ENCODE data around the gene TNIK. TPM values are rescaled to one million over a fixed set of nuclear protein-coding genes. Genes with fewer than 3 reads are reported as not detected.

Gene TNIK
- total and polyA plus RNA-seq, 2 of the 13 experiments (the other 11 are each of a cell fraction or from before 2014, with no cell fraction given), result 0.15 to 0.22 TPM

DNA sequence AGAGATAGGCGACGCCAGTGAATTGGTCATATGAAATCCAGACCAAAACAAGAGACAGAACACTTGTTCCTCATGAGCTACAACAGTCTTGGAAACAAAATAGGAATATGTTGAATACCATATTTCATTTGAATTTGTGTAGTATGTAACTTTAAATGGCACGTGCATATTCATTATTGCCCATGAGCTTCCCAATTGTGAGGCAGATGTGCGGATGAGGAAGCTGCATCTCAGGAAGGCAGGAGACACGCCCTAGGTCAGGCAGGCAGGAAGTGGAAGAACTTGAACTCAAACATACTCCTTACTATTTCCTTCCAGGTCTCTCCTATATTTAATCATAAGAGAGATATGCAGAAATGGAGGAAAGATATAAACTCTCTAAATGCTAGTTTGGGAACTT is 326.9 kb downstream of the TNIK start:
- Histone ChIP-seq H3K36me3 (replicated peaks in 1 of 2; ENCODE audit: control insufficient read depth in 1 of 2, insufficient read depth in 2 of 2, low read length in 2 of 2) (no peaks in the 10 kb centered on the region), H3K27me3 (ENCODE audit: control insufficient read depth in 1 of 2, insufficient read depth in 2 of 2, low read length in 2 of 2) (no peaks in the 10 kb centered on the region; a peak in 1 of 5 replicates), H3K4me2 (ENCODE audit: low read depth, low read length) (no peak overlapping the region), H3K27ac (ENCODE audit: extremely low read length, insufficient read depth, low read length) (no peak overlapping the region), H3K4me1 (ENCODE audit: insufficient read depth, low read length) (peaks cover 34% of the 10 kb centered on the region), H3K4me3 (replicated peaks in 1 of 3; ENCODE audit: insufficient read depth in 1 of 3, low read depth in 2 of 3, low read length in 3 of 3) (no peak overlapping the region), H3K79me2 (ENCODE audit: insufficient read depth, low read length) (no peaks in the 10 kb centered on the region), H3K9me3 (ENCODE audit: low read length) (no peaks in the 10 kb centered on the region), H2AFZ (ENCODE audit: low read length) (no peak overlapping the region), H4K20me1 (ENCODE audit: insufficient read depth, low read length) (no peaks in the 10 kb centered on the region), H3K9ac (ENCODE audit: insufficient read depth, low read depth, low read length) (no peak overlapping the region)
- DNase-seq (ENCODE audit: low spot score) (no peak), FAIRE-seq (no peak), ATAC-seq (no peak)
- intact Hi-C loops (cut with micrococcal nuclease; ENCODE audit: unreplicated experiment), result no loop called here
- no TSS peak for BruUV-seq (replicated peaks)
- in situ Hi-C loops (cut with HindIII; ENCODE audit: extremely low pct_ligation_motif_present, low pct_unique_long_range_greater_than_20kb), result no loop called here
- ChIA-PET POLR2A (no interaction called here), CTCF (ENCODE audit: low intra/inter-chr PET ratio, low total read pairs) (no interaction called here)
- TF ChIP-seq, protein P1, sequence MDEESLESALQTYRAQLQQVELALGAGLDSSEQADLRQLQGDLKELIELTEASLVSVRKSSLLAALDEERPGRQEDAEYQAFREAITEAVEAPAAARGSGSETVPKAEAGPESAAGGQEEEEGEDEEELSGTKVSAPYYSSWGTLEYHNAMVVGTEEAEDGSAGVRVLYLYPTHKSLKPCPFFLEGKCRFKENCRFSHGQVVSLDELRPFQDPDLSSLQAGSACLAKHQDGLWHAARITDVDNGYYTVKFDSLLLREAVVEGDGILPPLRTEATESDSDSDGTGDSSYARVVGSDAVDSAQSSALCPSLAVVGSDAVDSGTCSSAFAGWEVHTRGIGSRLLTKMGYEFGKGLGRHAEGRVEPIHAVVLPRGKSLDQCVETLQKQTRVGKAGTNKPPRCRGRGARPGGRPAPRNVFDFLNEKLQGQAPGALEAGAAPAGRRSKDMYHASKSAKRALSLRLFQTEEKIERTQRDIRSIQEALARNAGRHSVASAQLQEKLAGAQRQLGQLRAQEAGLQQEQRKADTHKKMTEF (CRISPR knock-in tag; IDR thresholded peaks at IDR 0.05), result no peak
- TF ChIP-seq ELF1 (CRISPR knock-in tag; IDR thresholded peaks at IDR 0.05) (no peak), ZNF274 (CRISPR knock-in tag; IDR thresholded peaks at IDR 0.05) (no peak), ETV5 (CRISPR knock-in tag; IDR thresholded peaks at IDR 0.05; ENCODE audit: borderline replicate concordance) (no peak), NAIF1 (CRISPR knock-in tag; IDR thresholded peaks at IDR 0.05; ENCODE audit: borderline replicate concordance) (no peak), HDAC1 (CRISPR knock-in tag; IDR thresholded peaks at IDR 0.05) (no peak), ZFAT (CRISPR knock-in tag; conservative IDR thresholded peaks at IDR 0.05) (no peak), GZF1 (CRISPR knock-in tag; IDR thresholded peaks at IDR 0.05) (no peak), PCBP1 (IDR thresholded peaks at IDR 0.05; ENCODE audit: borderline replicate concordance, low read depth, low read length) (no peak), ZNF354B (CRISPR knock-in tag; IDR thresholded peaks at IDR 0.05) (no peak), NR2F2 (IDR thresholded peaks at IDR 0.05; ENCODE audit: borderline replicate concordance, low read depth) (no peak), SNRNP70 (IDR thresholded peaks at IDR 0.05; ENCODE audit: low read depth, low read length) (no peak), ZNF468 (CRISPR knock-in tag; IDR thresholded peaks at IDR 0.05) (no peak), ATAD3A (CRISPR knock-in tag; IDR thresholded peaks at IDR 0.05) (no peak), ZNF431 (CRISPR knock-in tag; IDR thresholded peaks at IDR 0.05; ENCODE audit: borderline replicate concordance, low read depth) (no peak), ZNF180 (CRISPR knock-in tag; IDR thresholded peaks at IDR 0.05; ENCODE audit: borderline replicate concordance, low read depth) (no peak)
- TF ChIP-seq, protein P2, sequence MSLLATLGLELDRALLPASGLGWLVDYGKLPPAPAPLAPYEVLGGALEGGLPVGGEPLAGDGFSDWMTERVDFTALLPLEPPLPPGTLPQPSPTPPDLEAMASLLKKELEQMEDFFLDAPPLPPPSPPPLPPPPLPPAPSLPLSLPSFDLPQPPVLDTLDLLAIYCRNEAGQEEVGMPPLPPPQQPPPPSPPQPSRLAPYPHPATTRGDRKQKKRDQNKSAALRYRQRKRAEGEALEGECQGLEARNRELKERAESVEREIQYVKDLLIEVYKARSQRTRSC (CRISPR knock-in tag; IDR thresholded peaks at IDR 0.05; ENCODE audit: low read depth), result no peak
- TF ChIP-seq, protein P3, sequence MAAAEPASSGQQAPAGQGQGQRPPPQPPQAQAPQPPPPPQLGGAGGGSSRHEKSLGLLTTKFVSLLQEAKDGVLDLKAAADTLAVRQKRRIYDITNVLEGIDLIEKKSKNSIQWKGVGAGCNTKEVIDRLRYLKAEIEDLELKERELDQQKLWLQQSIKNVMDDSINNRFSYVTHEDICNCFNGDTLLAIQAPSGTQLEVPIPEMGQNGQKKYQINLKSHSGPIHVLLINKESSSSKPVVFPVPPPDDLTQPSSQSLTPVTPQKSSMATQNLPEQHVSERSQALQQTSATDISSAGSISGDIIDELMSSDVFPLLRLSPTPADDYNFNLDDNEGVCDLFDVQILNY (CRISPR knock-in tag; conservative IDR thresholded peaks at IDR 0.05), result no peak
- TF ChIP-seq, protein P4, sequence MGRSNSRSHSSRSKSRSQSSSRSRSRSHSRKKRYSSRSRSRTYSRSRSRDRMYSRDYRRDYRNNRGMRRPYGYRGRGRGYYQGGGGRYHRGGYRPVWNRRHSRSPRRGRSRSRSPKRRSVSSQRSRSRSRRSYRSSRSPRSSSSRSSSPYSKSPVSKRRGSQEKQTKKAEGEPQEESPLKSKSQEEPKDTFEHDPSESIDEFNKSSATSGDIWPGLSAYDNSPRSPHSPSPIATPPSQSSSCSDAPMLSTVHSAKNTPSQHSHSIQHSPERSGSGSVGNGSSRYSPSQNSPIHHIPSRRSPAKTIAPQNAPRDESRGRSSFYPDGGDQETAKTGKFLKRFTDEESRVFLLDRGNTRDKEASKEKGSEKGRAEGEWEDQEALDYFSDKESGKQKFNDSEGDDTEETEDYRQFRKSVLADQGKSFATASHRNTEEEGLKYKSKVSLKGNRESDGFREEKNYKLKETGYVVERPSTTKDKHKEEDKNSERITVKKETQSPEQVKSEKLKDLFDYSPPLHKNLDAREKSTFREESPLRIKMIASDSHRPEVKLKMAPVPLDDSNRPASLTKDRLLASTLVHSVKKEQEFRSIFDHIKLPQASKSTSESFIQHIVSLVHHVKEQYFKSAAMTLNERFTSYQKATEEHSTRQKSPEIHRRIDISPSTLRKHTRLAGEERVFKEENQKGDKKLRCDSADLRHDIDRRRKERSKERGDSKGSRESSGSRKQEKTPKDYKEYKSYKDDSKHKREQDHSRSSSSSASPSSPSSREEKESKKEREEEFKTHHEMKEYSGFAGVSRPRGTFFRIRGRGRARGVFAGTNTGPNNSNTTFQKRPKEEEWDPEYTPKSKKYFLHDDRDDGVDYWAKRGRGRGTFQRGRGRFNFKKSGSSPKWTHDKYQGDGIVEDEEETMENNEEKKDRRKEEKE (IDR thresholded peaks at IDR 0.05), result no peak
- 79% methylated on average over 5 of the region's 5 CpGs for WGBS (ENCODE audit: low lambda C conversion rate)

Data from HepG2 (cell line).